MM.1S (cell line): ENCODE data around the gene CYTH3.

Source experiments
- CTCF ChIP-seq: fragments of 300-600 bp; sonication (generic); IDR thresholded peaks from 2 replicates; pipeline ENCODE4 v1.5.1; 2016; ENCODE audit warnings: antibody characterized with exemption, low read length, mixed read lengths
- EZH2 ChIP-seq: fragments of 300-600 bp; sonication (generic); optimal IDR thresholded peaks from 2 replicates; pipeline ENCODE3; 2017; ENCODE audit warnings: low read depth, mild to moderate bottlenecking, antibody characterized with exemption, low read length, mixed read lengths
- EZH2phosphoT487 ChIP-seq: fragments of 300-600 bp; sonication (generic); IDR thresholded peaks from 2 replicates; pipeline ENCODE4 v1.6.1; 2018; ENCODE audit warnings: antibody characterized with exemption, low read length

- TF ChIP-seq CTCF (no peak), EZH2 (no peak), EZH2phosphoT487 (no peak)
Observed at GRCh38 chr7:6315746-6316145, 43.3 kb upstream of the CYTH3 start.
